VCaP (cell line): Measurements from ENCODE around the gene BMP7.

Experiments used
- H3K27ac ChIP-seq: fragments of 450-650 bp; 2 replicates; pipeline ENCODE4 v1.5.1; 2017
- CTCF ChIP-seq: fragments of 450-650 bp; conservative IDR thresholded peaks from 2 replicates; pipeline ENCODE4 v1.5.1; 2017; ENCODE audit warnings: mild to moderate bottlenecking, moderate library complexity

BMP7 gene

GRCh38 chr20:57203204-57203603, 63.2 kb downstream of the BMP7 start:
- H3K27ac ChIP-seq: no peak overlapping the region
- no peak for TF ChIP-seq CTCF

- no peak overlapping the region for H3K27ac ChIP-seq
- TF ChIP-seq CTCF: no peak
Measured at GRCh38 chr20:57202309-57202708, 64.1 kb downstream of the BMP7 start.

- TF ChIP-seq CTCF: no peak
- no peak overlapping the region for H3K27ac ChIP-seq
Measured at GRCh38 chr20:57200882-57201695, 65.4 kb downstream of the BMP7 start.

GRCh38 chr20:57199656-57200405, 66.6 kb downstream of the BMP7 start:
- no peak for TF ChIP-seq CTCF
- H3K27ac ChIP-seq: no peak overlapping the region

- no peak for TF ChIP-seq CTCF
Measured at GRCh38 chr20:57198132-57199072, 68.0 kb downstream of the BMP7 start.

GRCh38 chr20:57197352-57198131, 68.9 kb downstream of the BMP7 start:
- TF ChIP-seq CTCF: no peak
- H3K27ac ChIP-seq: no peak overlapping the region

More at GRCh38 chr20:57198132-57199072, 68.0 kb downstream of the BMP7 start:
- H3K27ac ChIP-seq: no peak overlapping the region
